GM18526 (cell line): ENCODE data around the gene ZNF488.

Experiments used
- POLR2A ChIP-seq: IDR thresholded peaks from 3 replicates; pipeline ENCODE4 v1.6.1; 2011; ENCODE audit not compliant: insufficient read length; ENCODE audit errors: extremely low read depth

ZNF488 gene

DNA sequence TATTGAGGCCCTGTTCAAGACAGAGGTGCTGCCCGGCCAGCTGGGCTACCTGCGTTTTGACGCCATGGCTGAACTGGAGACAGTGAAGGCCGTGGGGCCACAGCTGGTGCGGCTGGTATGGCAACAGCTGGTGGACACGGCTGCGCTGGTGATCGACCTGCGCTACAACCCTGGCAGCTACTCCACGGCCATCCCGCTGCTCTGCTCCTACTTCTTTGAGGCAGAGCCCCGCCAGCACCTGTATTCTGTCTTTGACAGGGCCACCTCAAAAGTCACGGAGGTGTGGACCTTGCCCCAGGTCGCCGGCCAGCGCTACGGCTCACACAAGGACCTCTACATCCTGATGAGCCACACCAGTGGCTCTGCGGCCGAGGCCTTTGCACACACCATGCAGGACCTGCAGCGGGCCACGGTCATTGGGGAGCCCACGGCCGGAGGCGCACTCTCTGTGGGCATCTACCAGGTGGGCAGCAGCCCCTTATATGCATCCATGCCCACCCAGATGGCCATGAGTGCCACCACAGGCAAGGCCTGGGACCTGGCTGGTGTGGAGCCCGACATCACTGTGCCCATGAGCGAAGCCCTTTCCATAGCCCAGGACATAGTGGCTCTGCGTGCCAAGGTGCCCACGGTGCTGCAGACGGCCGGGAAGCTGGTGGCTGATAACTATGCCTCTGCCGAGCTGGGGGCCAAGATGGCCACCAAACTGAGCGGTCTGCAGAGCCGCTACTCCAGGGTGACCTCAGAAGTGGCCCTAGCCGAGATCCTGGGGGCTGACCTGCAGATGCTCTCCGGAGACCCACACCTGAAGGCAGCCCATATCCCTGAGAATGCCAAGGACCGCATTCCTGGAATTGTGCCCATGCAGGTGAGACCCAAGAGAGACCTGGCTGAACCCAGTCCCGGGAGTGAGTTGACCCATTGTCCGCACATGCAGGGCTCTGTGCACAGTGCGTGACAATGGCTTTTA, 33.1 kb downstream of the ZNF488 start:
- TF ChIP-seq POLR2A = no peak

GRCh38 chr10:47349941-47350371, 34.1 kb downstream of the ZNF488 start:
- no peak for TF ChIP-seq POLR2A

- TF ChIP-seq POLR2A = no peak
Observed at GRCh38 chr10:47349516-47349915, 34.6 kb downstream of the ZNF488 start.

DNA sequence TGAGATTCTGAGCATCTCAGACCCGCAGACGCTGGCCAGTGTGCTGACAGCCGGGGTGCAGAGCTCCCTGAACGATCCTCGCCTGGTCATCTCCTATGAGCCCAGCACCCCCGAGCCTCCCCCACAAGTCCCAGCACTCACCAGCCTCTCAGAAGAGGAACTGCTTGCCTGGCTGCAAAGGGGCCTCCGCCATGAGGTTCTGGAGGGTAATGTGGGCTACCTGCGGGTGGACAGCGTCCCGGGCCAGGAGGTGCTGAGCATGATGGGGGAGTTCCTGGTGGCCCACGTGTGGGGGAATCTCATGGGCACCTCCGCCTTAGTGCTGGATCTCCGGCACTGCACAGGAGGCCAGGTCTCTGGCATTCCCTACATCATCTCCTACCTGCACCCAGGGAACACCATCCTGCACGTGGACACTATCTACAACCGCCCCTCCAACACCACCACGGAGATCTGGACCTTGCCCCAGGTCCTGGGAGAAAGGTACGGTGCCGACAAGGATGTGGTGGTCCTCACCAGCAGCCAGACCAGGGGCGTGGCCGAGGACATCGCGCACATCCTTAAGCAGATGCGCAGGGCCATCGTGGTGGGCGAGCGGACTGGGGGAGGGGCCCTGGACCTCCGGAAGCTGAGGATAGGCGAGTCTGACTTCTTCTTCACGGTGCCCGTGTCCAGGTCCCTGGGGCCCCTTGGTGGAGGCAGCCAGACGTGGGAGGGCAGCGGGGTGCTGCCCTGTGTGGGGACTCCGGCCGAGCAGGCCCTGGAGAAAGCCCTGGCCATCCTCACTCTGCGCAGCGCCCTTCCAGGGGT, 35.2 kb downstream of the ZNF488 start:
- TF ChIP-seq POLR2A = no peak

DNA sequence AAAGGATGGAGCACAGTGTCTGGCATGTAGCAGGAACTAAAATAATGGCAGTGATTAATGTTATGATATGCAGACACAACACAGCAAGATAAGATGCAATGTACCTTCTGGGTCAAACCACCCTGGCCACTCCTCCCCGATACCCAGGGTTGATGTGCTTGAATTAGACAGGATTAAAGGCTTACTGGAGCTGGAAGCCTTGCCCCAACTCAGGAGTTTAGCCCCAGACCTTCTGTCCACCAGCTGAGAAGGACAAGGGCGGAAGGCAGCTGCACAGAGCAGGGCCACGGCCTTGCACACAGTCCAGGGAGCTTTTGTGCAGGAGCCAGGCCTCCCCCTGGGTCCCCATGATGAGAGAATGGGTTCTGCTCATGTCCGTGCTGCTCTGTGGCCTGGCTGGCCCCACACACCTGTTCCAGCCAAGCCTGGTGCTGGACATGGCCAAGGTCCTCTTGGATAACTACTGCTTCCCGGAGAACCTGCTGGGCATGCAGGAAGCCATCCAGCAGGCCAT, 35.9 kb downstream of the ZNF488 start, which contains the start of gene RBP3:
Gene RBP3 (plus strand): TSS at position 226 of the 514 bp plus-strand sequence. CDS start 122 bp downstream, at position 348.
- no peak for TF ChIP-seq POLR2A

DNA sequence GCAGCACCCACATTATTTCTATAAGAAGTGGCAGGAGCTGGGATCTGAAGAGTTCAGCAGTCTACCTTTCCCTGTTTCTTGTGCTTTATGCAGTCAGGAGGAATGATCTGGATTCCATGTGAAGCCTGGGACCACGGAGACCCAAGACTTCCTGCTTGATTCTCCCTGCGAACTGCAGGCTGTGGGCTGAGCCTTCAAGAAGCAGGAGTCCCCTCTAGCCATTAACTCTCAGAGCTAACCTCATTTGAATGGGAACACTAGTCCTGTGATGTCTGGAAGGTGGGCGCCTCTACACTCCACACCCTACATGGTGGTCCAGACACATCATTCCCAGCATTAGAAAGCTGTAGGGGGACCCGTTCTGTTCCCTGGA, 36.8 kb downstream of the ZNF488 start:
- no peak for TF ChIP-seq POLR2A

DNA sequence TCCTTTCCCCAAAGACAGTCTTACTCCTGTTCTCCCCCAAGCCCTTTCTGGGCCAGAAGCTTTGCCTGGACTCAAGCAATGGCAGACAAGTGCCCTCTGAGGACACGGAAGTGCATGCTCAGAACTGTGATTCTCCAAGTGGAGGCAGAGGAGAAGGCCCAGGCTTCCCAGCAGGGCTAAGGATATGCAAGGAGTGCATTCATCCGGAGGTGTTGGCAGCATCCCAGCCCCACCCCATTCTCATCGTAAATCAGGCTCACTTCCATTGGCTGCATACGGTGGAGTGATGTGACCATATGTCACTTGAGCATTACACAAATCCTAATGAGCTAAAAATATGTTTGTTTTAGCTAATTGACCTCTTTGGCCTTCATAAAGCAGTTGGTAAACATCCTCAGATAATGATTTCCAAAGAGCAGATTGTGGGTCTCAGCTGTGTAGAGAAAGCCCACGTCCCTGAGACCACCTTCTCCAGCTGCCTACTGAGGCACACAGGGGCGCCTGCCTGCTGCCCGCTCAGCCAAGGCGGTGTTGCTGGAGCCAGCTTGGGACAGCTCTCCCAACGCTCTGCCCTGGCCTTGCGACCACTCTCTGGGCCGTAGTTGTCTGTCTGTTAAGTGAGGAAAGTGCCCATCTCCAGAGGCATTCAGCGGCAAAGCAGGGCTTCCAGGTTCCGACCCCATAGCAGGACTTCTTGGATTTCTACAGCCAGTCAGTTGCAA, 37.4 kb downstream of the ZNF488 start:
- TF ChIP-seq POLR2A = no peak

GRCh38 chr10:47344996-47345870, 38.9 kb downstream of the ZNF488 start:
- no peak for TF ChIP-seq POLR2A

- TF ChIP-seq POLR2A = no peak
Observed at GRCh38 chr10:47340608-47341170, 43.4 kb downstream of the ZNF488 start.

GRCh38 chr10:47339759-47340607, 44.1 kb downstream of the ZNF488 start:
- no peak for TF ChIP-seq POLR2A

- no peak for TF ChIP-seq POLR2A
Observed at GRCh38 chr10:47339186-47339735, 44.8 kb downstream of the ZNF488 start.

DNA sequence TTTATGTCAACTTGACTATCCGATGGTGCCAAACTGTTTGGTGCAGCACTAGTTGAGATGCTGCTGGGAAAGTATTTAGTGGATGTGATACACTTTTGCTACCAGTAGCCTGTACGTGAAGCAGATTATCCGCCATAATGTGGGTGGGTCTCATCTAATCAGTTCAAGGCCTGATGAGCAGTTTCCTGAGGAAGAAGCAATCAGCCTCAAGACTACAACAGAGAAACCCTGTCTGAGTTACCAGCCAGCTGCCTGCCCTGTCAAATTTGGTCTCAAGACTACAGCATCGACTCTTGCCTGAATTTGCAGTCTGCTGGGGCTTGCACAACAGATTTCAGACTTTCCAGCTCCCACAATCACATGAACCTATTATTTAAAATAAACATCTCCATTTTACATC, 46.8 kb downstream of the ZNF488 start:
- TF ChIP-seq POLR2A = no peak

DNA sequence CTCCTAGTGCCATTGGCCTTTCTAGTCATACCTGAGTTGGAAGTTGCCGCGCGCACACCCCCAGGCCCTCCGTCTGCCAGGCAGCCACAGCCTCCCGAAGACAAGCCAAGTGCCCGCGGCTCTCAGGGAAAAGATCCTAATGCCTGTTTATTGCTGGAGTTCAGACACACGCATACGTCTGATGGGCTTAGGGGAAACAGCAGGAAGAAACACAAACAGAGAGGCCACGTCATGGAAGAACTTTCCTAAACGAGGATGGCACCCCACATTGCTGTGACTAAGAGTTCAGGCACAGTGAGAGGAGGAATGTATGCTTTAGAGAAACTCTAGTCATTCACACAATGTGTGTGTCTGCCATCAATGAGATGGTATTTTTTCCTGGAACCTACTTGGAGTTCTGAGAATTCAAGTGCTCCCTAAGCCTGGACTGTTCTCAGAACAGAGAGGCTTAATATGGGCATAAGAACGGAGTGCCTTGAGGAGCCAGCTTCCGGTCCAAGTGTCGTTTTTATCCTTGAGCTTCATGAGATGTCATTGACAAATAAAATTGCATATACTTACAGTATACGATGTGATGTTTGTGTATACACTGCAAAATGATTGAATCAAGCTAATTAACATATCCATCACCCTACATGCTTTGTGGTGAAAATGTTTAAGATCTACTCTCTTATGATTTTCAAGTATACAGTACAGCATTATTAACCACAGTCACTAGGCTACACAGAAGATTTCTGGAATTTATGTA, 47.5 kb downstream of the ZNF488 start:
- TF ChIP-seq POLR2A = no peak
